ENCODE measurements around the gene UQCR11. TPM values are rescaled to one million over a fixed set of nuclear protein-coding genes. Genes with fewer than 3 reads are reported as not detected.

The UQCR11 gene
- total RNA-seq, 4 donors from 2014 or later, result 78.2 to 102 (median 92.4) TPM

GRCh38 chr19:1616396-1616795, 11.1 kb upstream of the UQCR11 start:
- 41 to 69% methylated on average over 6 to 8 of the region's 8 CpGs for WGBS, 2 donors (ENCODE audit: low coverage in 1 of 2)
- Histone ChIP-seq H3K27me3 (no peaks in the 10 kb centered on the region), H3K4me3 (no peak overlapping the region), H3K4me1 (peaks cover 0 to 9% (median 0%) of the 10 kb centered on the region in 3 donors), H3K27ac (peak overlapping the region in 1 of 4 donors; percentile 15), H3K36me3 (peaks cover 0 to 97% of the 10 kb centered on the region in 2 donors), H3K9me3 (no peaks in the 10 kb centered on the region)
- TF ChIP-seq POLR2AphosphoS5 (IDR thresholded peaks at IDR 0.05) (peak; percentile 62), CTCF (IDR thresholded peaks at IDR 0.05) (no peak)
- peak; percentile 11 for ATAC-seq

GRCh38 chr19:1615156-1615765, 10.0 kb upstream of the UQCR11 start:
- 78 to 85% methylated on average over 8 to 13 of the region's 41 CpGs for WGBS, 2 donors (ENCODE audit: low coverage in 1 of 2)
- Histone ChIP-seq H3K4me1 (peaks cover 0 to 9% (median 0%) of the 10 kb centered on the region in 3 donors), H3K9me3 (no peaks in the 10 kb centered on the region), H3K4me3 (no peak overlapping the region), H3K27me3 (no peaks in the 10 kb centered on the region), H3K36me3 (peaks cover 0 to 97% of the 10 kb centered on the region in 2 donors), H3K27ac (no peak overlapping the region)
- TF ChIP-seq CTCF (IDR thresholded peaks at IDR 0.05) (no peak), POLR2A (IDR thresholded peaks at IDR 0.05) (no peak), EP300 (IDR thresholded peaks at IDR 0.05) (no peak), POLR2AphosphoS5 (IDR thresholded peaks at IDR 0.05) (no peak)
- no peak for ATAC-seq

- no peak for ATAC-seq
Observed at GRCh38 chr19:1613808-1614570, 8.7 kb upstream of the UQCR11 start.

GRCh38 chr19:1613146-1613545, 7.9 kb upstream of the UQCR11 start:
- Histone ChIP-seq H3K9me3 (no peaks in the 10 kb centered on the region), H3K4me3 (no peak overlapping the region), H3K36me3 (peaks cover 0 to 86% of the 10 kb centered on the region in 2 donors), H3K4me1 (peaks cover 0 to 5% (median 0%) of the 10 kb centered on the region in 3 donors), H3K27ac (no peak overlapping the region), H3K27me3 (no peaks in the 10 kb centered on the region)
- 40% methylated on average over 2 of the region's 9 CpGs; no CpG with 5 or more reads in 1 of the 2 donors for WGBS, 2 donors (ENCODE audit: low coverage in 1 of 2)
- TF ChIP-seq POLR2A (IDR thresholded peaks at IDR 0.05), result no peak
- no peak for TF ChIP-seq EP300 (IDR thresholded peaks at IDR 0.05)
- no peak for TF ChIP-seq CTCF (IDR thresholded peaks at IDR 0.05)
- no peak for TF ChIP-seq POLR2AphosphoS5 (IDR thresholded peaks at IDR 0.05)
- no peak for ATAC-seq

More at GRCh38 chr19:1613808-1614570, 8.7 kb upstream of the UQCR11 start:
- no peak for TF ChIP-seq EP300 (IDR thresholded peaks at IDR 0.05)
- no peak for TF ChIP-seq POLR2AphosphoS5 (IDR thresholded peaks at IDR 0.05)
- no peak for TF ChIP-seq CTCF (IDR thresholded peaks at IDR 0.05)
- TF ChIP-seq POLR2A (IDR thresholded peaks at IDR 0.05), result no peak
- Histone ChIP-seq H3K9me3 (no peaks in the 10 kb centered on the region), H3K27me3 (no peaks in the 10 kb centered on the region), H3K4me1 (peaks cover 0 to 9% (median 0%) of the 10 kb centered on the region in 3 donors), H3K36me3 (peaks cover 0 to 94% of the 10 kb centered on the region in 2 donors), H3K27ac (no peak overlapping the region), H3K4me3 (no peak overlapping the region)
- 90% methylated on average over 7 of the region's 32 CpGs; no CpG with 5 or more reads in 1 of the 2 donors for WGBS, 2 donors (ENCODE audit: low coverage in 1 of 2)

All from gastroesophageal sphincter (tissue), 4 donors.